ENCODE data around the gene HSPA5. TPM values are rescaled to one million over a fixed set of nuclear protein-coding genes. Genes with fewer than 3 reads are reported as not detected.
"Not testable (repeated sequence)": the region's sequence is repeated elsewhere in the genome, so short reads cannot be mapped to it uniquely, and the experiment has no call there.

Gene HSPA5
- 10 to 100 TPM; 39.9 to 69.3 (median 46.0) TPM for total RNA-seq

GRCh38 chr9:125241000-125241862, at the start of gene HSPA5:
HSPA5 (minus strand) TSS chr9:125241343; CDS start chr9:125241126, 217 bp downstream.
- in situ Hi-C loops (cut with MboI; ENCODE audit: low sequenced_read_pairs in 4 of 4) (no loop called here), intact Hi-C loops (cut with DNase I; ENCODE audit: low total_unique reads) (loop anchor here (1.0 to 10.0 kb wide), 6 partner anchors 20 to 466 kb away; partner anchors contain the start of genes ARPC5L, GAPVD1, GOLGA1 and NR6A1)
- TF ChIP-seq POLR2A (IDR thresholded peaks at IDR 0.05) (peak; percentile 96 to 99), CTCF (IDR thresholded peaks at IDR 0.05 in 4 of 5, conservative IDR thresholded peaks at IDR 0.05 in 1 of 5) (peak in 1 of 5 experiments; percentile 38)
- H3K27me3 ChIP-seq, result no peaks in the 10 kb centered on the region
- DNase-seq (peak; percentile 100), ATAC-seq (peak; percentile 97 to 98)
- H3K4me3 ChIP-seq, result peak within 1 kb of the TSS; percentile 88 to 98 (median 92)
- H3K36me3 ChIP-seq, result peaks cover 5 to 39% of the 10 kb centered on the region in 2 donors
- H3K9me3 ChIP-seq, result no peaks in the 10 kb centered on the region
- peak within 1 kb of the TSS; percentile 91 to 99 (median 96) for H3K27ac ChIP-seq
- H3K4me1 ChIP-seq, result peaks cover 41 to 47% of the 10 kb centered on the region in 2 donors

- peak overlapping the region; percentile 66 to 76 (median 71) for H3K27ac ChIP-seq
- in situ Hi-C loops (cut with MboI; ENCODE audit: low sequenced_read_pairs in 4 of 4); H3K27me3 ChIP-seq; intact Hi-C loops (cut with DNase I; ENCODE audit: low total_unique reads); H3K4me3 ChIP-seq; H3K36me3 ChIP-seq; H3K9me3 ChIP-seq: not testable (repeated sequence)
- peak; percentile 50 to 84 for ATAC-seq
- peak in 1 of 2 donors; percentile 34 for DNase-seq
- H3K4me1 ChIP-seq, result peaks cover 6 to 26% of the 10 kb centered on the region in 2 donors
Observed at GRCh38 chr9:125286935-125287433, 45.8 kb upstream of the HSPA5 start.

- peaks cover 6 to 26% of the 10 kb centered on the region in 2 donors for H3K4me1 ChIP-seq
- no peaks in the 10 kb centered on the region for H3K27me3 ChIP-seq
- no peak for DNase-seq
- no peaks in the 10 kb centered on the region for H3K36me3 ChIP-seq
- no peaks in the 10 kb centered on the region for H3K9me3 ChIP-seq
- no peak overlapping the region for H3K4me3 ChIP-seq
- intact Hi-C loops (cut with DNase I; ENCODE audit: low total_unique reads), result no loop called here
- H3K27ac ChIP-seq, result peak overlapping the region in 1 of 4 donors; percentile 24
- in situ Hi-C loops (cut with MboI; ENCODE audit: low sequenced_read_pairs in 4 of 4), result no loop called here
- TF ChIP-seq POLR2A (IDR thresholded peaks at IDR 0.05), result no peak
- no peak for TF ChIP-seq CTCF (IDR thresholded peaks at IDR 0.05 in 4 of 5, conservative IDR thresholded peaks at IDR 0.05 in 1 of 5)
- no peak for ATAC-seq
Observed at GRCh38 chr9:125284855-125285254, 43.7 kb upstream of the HSPA5 start.

GRCh38 chr9:125280945-125281344, 39.8 kb upstream of the HSPA5 start:
- Histone ChIP-seq H3K4me1 (peaks cover 5 to 6% of the 10 kb centered on the region in 2 donors), H3K4me3 (no peak overlapping the region), H3K9me3 (no peaks in the 10 kb centered on the region), H3K27me3 (no peaks in the 10 kb centered on the region), H3K27ac (peak overlapping the region; percentile 52 to 74 (median 54)), H3K36me3 (no peaks in the 10 kb centered on the region)
- intact Hi-C loops (cut with DNase I; ENCODE audit: low total_unique reads) (no loop called here), in situ Hi-C loops (cut with MboI; ENCODE audit: low sequenced_read_pairs in 4 of 4) (no loop called here)
- DNase-seq (no peak), ATAC-seq (no peak)
- TF ChIP-seq POLR2A (IDR thresholded peaks at IDR 0.05) (no peak), CTCF (IDR thresholded peaks at IDR 0.05 in 4 of 5, conservative IDR thresholded peaks at IDR 0.05 in 1 of 5) (no peak)

- Histone ChIP-seq H3K27ac (no peak overlapping the region), H3K27me3 (no peaks in the 10 kb centered on the region), H3K4me3 (no peak overlapping the region), H3K36me3 (no peaks in the 10 kb centered on the region), H3K9me3 (no peaks in the 10 kb centered on the region), H3K4me1 (peaks cover 14 to 18% of the 10 kb centered on the region in 2 donors)
- in situ Hi-C loops (cut with MboI; ENCODE audit: low sequenced_read_pairs in 4 of 4) (no loop called here), intact Hi-C loops (cut with DNase I; ENCODE audit: low total_unique reads) (no loop called here)
- TF ChIP-seq POLR2A (IDR thresholded peaks at IDR 0.05) (no peak), CTCF (IDR thresholded peaks at IDR 0.05 in 4 of 5, conservative IDR thresholded peaks at IDR 0.05 in 1 of 5) (no peak)
- no peak for ATAC-seq
- no peak for DNase-seq
Observed at GRCh38 chr9:125277411-125277810, 36.3 kb upstream of the HSPA5 start.

Data from gastrocnemius medialis (tissue), 4 donors.